C4-2B (cell line): ENCODE measurements around the gene KLHL10.
"Not testable (repeated sequence)": the region's sequence is repeated elsewhere in the genome, so short reads cannot be mapped to it uniquely, and the experiment has no call there.

Source experiments
- ZFX ChIP-seq: fragments of 450-650 bp; IDR thresholded peaks from 2 replicates; pipeline ENCODE4 v1.6.1; 2017
- TF ChIP-seq, protein P1 (sequence below): fragments of 450-650 bp; conservative IDR thresholded peaks from 2 replicates; pipeline ENCODE4 v1.5.1; 2017; ENCODE audit warnings: mild to moderate bottlenecking

DNA sequence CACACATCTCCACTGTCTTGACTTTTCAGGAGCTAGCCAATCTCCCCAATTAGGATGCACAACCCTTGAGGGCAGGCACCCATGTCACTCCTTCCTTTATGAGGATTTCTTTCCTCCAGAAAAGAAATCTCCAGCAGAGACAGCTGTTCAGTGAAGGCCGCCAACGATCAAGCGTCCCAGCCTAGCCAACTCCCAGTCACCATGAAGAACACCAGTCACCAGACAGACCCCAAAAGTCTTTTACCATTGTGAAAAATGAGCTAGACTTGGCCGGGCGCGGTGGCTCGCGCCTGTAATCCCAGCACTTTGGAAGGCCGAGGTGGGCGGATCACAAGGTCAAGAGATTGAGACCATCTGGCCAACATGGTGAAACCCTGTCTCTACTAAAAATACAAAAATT is 7.7 kb upstream of the KLHL10 start:
- TF ChIP-seq, protein P1, sequence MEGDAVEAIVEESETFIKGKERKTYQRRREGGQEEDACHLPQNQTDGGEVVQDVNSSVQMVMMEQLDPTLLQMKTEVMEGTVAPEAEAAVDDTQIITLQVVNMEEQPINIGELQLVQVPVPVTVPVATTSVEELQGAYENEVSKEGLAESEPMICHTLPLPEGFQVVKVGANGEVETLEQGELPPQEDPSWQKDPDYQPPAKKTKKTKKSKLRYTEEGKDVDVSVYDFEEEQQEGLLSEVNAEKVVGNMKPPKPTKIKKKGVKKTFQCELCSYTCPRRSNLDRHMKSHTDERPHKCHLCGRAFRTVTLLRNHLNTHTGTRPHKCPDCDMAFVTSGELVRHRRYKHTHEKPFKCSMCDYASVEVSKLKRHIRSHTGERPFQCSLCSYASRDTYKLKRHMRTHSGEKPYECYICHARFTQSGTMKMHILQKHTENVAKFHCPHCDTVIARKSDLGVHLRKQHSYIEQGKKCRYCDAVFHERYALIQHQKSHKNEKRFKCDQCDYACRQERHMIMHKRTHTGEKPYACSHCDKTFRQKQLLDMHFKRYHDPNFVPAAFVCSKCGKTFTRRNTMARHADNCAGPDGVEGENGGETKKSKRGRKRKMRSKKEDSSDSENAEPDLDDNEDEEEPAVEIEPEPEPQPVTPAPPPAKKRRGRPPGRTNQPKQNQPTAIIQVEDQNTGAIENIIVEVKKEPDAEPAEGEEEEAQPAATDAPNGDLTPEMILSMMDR, result not testable (repeated sequence)
- not testable (repeated sequence) for TF ChIP-seq ZFX
